C4-2B (cell line): Measurements from ENCODE around the gene TNFRSF8.

Experiments used
- H3K27ac ChIP-seq: fragments of 450-650 bp; 2 replicates; pipeline ENCODE4 v1.5.1; 2017
- CTCF ChIP-seq: fragments of 450-650 bp; conservative IDR thresholded peaks from 2 replicates; pipeline ENCODE4 v1.5.1; 2017; ENCODE audit warnings: mild to moderate bottlenecking
- ZFX ChIP-seq: fragments of 450-650 bp; IDR thresholded peaks from 2 replicates; pipeline ENCODE4 v1.6.1; 2017

Gene TNFRSF8

DNA sequence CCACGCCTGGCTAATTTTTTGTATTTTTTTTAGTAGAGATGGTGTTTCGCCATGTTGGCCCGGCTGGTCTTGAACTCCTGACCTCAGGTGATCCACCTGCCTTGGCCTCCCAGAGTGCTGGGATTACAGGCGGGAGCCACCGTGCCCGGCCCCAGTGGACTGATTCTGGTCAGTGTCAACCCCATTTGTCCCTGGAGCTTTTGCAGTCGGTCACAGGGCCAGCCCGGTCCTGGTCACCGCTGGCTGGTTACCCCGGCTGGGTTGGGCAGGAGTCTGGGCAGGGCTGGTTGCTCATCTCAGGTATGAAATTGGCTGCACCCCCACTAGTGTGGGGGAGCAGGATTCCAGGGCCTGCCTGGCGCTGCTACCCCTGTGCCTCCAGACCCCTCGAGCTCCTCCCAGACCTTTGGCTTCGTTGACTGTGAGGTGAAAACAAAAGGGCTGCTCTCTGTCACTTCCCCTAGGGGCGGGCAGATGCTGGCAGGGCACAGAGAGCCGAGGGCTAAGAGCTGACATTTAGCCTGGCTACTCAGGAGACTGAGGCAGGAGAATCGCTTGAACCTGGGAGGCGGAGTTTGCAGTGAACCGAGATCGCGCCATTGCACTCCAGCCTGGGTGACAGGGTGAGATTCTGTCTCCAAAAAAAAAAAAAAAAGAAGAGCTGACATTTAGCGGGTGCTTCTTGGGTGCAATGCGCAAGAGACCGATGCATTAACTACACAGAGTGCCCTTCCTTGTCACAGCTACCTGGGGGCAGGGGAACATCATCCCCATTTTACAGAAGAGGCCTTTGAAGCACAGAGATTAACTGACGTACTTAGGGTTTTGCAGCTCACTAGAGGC is 114.3 kb downstream of the TNFRSF8 start:
- TF ChIP-seq ZFX = no peak
- TF ChIP-seq CTCF = no peak
- no peak overlapping the region for H3K27ac ChIP-seq

DNA sequence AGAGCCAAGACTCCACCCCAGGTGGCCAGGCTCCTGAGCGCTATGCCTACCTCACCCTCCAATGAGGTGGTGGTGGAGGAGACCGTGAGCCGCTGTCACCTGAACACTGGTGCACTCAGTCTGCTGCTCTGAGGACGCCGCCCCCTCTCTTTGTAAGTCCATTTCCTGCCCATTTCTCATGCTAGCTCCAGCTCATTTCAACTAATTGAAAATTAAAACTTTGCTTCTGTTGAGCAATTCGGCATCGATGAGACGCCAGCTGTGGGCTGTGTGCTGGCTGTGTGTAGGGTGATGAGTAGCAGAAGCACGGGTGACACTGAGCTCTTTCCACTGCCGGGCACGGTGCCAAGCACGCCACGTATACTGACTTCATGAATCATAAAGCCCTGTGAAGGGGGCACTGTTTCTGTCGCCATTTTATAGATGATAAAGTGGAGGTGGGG is 114.9 kb downstream of the TNFRSF8 start:
- no peak for TF ChIP-seq CTCF
- TF ChIP-seq ZFX = no peak
- no peak overlapping the region for H3K27ac ChIP-seq

GRCh38 chr1:12178511-12178910 is 115.4 kb downstream of the TNFRSF8 start:
- H3K27ac ChIP-seq = no peak overlapping the region
- TF ChIP-seq ZFX = no peak

DNA sequence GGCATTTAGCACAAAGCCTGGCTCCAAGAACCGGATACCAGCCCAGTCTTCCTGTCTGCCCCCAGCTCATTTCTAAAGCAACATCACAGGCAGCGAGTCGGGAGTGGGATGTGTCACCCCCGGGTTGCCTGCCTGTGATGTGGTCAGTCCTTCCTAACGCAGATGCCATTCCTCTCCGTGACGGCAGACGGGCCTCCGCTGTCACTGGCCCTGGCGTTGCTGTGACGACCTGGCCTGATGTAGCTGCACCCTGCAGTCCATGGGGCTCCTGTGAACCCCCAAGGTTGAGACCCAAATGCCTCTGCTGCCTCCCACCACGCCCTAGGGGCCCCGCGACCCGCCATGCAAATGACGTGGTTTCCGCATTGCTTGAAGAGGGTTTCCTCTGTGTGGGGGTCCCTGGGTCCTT is 116.0 kb downstream of the TNFRSF8 start:
- TF ChIP-seq ZFX (no peak), CTCF (no peak)
- H3K27ac ChIP-seq = no peak overlapping the region

- TF ChIP-seq CTCF = no peak
- TF ChIP-seq ZFX = no peak
- H3K27ac ChIP-seq = no peak overlapping the region
Observed at GRCh38 chr1:12179676-12180075, 116.6 kb downstream of the TNFRSF8 start.

GRCh38 chr1:12180315-12180714 is 117.2 kb downstream of the TNFRSF8 start:
- no peak overlapping the region for H3K27ac ChIP-seq
- no peak for TF ChIP-seq ZFX
- TF ChIP-seq CTCF = no peak

DNA sequence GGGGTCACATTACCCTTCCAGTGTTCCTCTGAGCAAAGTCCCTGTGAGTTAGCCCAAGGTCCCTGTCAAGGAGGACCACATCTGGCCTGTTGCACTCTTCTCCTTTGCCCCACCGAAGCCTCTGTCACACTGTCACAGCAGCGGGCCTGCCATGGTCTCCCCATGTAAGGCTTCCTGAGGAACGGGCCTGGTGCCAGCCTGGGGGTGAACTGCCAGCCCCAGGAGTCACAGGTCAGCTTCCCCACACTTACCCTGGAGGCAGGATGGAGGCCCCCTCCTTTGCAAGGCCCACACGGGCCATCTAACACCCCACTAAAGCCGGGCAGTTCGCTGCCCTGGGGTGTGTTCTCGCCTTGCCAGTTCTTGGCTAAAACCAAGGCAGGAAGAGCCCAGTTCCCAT is 117.8 kb downstream of the TNFRSF8 start:
- H3K27ac ChIP-seq = no peak overlapping the region
- TF ChIP-seq CTCF (no peak), ZFX (no peak)

GRCh38 chr1:12181568-12181967 is 118.5 kb downstream of the TNFRSF8 start:
- H3K27ac ChIP-seq = no peak overlapping the region
- TF ChIP-seq ZFX = no peak
- no peak for TF ChIP-seq CTCF
